ENCODE results near the gene LRRC8D.
"Not testable (repeated sequence)": the region's sequence is repeated elsewhere in the genome, so short reads cannot be mapped to it uniquely, and the experiment has no call there.

Gene LRRC8D

DNA sequence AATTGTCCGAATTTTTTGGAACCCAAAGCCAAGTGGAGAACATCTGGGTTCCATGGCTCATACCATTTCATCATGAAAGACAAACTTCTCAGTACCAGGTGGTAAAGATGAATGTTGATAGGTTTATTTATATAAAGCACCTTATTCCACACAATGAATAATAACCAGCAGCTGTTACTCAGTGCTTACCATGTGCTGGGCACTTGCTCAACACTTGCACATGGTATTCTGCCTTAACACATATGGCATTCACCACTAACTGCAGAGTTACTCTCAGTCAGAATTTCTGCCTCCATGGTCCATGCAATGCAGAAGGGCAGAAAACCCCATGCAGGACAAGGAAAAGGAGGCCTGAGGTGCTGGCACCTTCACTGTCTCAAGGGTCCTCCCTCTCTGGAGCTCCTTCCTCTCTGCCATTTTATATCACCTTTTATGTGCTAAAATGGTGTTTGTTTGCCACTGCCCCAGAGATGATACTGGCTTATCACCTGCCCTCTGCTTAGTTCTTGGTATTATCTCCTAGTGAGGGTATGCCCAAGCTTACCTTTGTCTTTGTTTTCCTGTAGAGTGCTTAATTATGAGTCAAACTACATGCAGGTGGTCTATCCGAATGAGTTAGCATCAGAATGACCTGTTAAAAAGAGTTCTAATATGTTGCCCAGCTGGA, 97.4 kb downstream of the LRRC8D start:
- DNase-seq, result no peak

DNA sequence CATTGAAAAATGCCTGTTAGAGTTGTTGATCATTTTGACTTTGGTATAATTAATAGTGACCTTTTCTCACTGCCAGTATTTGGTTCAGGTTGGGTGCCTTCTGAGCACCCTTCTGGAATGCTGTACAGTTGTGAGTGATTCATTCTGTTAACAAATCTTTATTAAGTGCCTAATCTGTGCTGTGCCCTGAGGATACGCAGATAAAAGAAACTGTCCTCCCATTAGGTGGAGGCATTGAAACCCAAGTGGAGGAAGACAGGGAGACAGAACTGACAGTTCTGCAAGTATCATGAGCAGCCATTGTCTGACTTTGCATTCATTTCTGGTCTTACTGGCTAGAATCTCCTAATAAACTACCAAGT, 97.9 kb downstream of the LRRC8D start:
- no peak for DNase-seq

GRCh38 chr1:89919174-89919573, 98.3 kb downstream of the LRRC8D start:
- DNase-seq, result no peak

DNA sequence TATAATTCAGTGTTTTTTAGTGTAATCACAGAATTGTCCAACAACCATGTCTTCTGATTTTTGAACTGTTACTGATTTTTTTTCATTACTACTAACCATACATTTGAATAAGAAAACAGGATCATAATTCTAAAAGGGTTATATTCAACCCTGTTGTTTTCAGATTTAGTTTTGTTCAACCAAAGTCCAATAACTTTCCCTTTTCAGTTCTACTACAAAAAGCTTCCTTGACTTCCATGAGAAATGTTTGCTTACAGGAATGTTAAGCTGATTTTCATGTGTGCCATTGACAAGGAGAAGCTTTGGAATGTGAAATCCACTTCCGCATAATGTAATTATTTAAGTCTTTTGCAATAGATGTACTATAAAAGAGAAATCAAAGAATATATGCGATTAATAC, 102.1 kb downstream of the LRRC8D start:
- no peak for DNase-seq

DNA sequence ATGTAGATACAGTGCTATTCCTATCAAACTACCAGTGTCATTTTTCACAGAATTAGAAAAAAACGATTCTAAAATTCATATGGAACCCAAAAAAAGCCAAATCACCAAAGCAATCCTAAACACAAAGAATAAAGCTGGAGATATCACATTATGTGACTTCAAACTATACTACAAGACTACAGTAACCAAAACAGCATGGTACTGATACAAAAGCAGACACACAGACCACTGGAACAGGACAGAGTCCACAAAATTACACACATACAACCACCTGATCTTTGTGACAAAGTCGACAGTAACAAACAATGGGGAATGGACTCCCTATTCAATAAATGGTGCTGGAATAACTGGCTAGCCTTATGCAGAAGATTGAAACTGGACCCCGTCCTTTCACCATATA, 102.7 kb downstream of the LRRC8D start:
- no peak for DNase-seq

- DNase-seq, result not testable (repeated sequence)
Observed at GRCh38 chr1:89924075-89924474, 103.2 kb downstream of the LRRC8D start.

DNA sequence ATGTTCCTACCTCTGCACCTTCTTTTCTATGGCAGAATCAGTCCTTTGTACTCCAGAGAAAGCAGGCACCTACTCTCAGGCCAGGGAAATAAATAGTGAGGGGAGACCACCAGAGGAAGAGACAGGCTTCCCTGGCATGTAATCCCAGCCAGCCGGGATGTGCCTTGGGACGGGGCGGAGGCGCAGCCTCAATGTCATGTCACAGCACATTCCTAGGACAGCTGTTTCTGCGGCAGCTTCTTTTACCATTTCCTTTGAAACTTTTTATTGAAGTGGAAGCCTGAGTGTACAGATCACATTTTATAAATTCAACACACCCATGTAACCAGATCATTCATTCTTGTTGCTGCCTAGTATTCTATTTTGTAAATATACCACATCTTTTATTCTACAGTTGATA, 106.2 kb downstream of the LRRC8D start:
- DNase-seq, result no peak

- DNase-seq, result no peak
Observed at GRCh38 chr1:89927478-89927877, 106.6 kb downstream of the LRRC8D start.

- DNase-seq, result no peak
Observed at GRCh38 chr1:89928506-89928905, 107.7 kb downstream of the LRRC8D start.

DNA sequence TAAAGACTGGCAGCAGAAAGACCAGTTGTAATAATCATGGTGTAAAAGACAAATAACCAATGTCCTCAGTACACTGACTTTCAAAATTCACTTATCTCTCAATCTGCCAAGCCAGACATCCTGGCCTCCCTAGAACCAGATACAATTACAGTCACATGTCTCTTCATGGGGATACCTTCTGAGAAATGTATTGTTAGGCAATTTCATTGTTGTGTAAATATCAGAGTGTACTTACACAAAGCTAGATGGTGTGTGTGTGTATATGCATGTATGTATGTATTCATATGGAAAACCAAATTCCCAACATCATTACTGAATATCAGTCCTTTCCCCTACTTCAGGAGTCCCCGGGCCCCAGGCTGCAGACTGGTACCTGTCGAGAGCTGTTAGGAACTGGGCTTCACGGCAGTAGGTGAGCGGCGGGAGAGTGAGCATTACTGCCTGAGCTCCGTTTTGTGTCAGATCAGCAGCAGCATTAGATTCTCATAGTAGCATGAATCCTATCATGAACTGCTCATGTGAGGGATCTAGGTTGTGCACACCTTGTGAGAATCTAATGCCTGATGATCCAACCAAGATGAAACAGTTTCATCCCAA, 108.7 kb downstream of the LRRC8D start:
- DNase-seq, result no peak

- no peak for DNase-seq
Observed at GRCh38 chr1:89930579-89930978, 109.7 kb downstream of the LRRC8D start.

DNA sequence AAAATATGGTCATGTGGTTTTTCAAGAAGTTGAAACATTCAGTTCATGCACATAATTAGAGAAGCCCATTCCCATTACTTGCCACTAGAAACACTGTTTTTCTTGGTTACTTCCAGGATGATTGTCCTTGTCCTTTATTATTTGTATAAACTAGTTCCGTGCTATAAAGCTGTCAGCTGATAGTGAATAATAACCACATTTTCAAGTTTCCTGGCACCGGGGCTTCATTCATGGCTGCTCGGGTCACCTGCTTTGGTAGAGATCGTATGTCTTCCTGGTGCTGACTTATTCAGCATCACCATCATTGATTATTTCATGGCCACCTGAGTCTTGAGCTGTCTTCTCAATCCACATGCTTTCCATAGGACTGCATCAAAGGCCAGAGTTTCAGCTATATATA, 111.1 kb downstream of the LRRC8D start:
- DNase-seq, result no peak

DNA sequence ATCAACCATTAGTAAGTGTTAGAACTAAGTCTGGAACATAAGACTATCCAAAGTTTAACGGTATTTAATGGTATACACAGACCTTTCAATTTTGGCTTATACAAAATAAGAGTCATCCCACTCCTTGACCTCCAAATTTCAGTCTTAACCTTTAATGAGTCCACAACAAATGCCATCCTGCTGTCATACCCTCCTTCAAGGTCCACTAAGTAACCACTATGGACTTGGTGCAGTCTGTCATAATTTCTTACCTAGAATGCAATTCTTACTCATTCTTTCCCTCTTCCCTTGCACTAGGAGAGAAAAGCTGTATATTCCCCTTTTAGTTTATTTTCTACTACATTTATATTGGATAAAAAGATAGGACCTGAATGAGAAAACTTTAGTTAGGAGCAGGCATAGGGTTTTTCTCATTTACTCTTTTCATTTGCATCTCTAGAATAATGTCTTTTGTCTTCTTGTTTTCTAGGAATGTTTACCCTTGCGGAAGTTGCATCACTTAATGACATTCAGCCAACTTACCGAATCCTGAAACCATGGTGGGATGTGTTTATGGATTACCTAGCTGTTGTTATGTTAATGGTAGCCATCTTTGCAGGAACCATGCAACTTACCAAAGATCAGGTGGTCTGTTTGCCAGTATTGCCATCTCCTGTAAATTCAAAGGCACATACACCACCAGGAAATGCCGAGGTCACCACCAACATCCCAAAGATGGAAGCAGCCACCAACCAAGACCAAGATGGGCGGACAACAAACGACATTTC, 111.9 kb downstream of the LRRC8D start:
- no peak for DNase-seq

- no peak for DNase-seq
Observed at GRCh38 chr1:89934461-89934860, 113.6 kb downstream of the LRRC8D start.

DNA sequence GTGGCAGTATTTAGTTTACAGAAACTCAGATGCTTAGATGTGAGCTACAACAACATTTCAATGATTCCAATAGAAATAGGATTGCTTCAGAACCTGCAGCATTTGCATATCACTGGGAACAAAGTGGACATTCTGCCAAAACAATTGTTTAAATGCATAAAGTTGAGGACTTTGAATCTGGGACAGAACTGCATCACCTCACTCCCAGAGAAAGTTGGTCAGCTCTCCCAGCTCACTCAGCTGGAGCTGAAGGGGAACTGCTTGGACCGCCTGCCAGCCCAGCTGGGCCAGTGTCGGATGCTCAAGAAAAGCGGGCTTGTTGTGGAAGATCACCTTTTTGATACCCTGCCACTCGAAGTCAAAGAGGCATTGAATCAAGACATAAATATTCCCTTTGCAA, 114.4 kb downstream of the LRRC8D start:
- no peak for DNase-seq

GRCh38 chr1:89936694-89937093, 115.9 kb downstream of the LRRC8D start:
- DNase-seq, result no peak

GRCh38 chr1:89938171-89939055, 117.6 kb downstream of the LRRC8D start:
- no peak for DNase-seq

- DNase-seq, result no peak
Observed at GRCh38 chr1:89939059-89939570, 118.3 kb downstream of the LRRC8D start.

GRCh38 chr1:89939693-89940438, 119.0 kb downstream of the LRRC8D start:
- no peak for DNase-seq

GRCh38 chr1:89941110-89941766, 120.4 kb downstream of the LRRC8D start:
- DNase-seq, result no peak

DNA sequence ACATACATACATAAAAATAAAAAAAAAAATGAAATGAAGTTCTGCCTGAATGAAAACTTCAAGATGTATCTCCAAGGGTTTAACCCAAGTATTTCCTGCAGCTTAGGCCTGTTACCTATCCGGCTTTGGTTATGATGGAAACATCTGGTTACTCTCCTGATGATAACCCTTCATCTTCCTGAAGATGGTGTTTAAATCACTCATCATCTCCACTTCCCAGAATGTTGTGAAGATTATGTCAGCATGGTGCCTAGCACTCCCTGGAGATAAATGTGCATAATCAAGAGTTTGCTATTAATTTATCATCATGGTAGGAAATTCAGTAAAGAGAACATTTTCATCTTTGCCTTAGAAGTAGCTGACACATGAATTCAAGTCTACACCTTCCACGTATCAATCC, 121.2 kb downstream of the LRRC8D start:
- no peak for DNase-seq
